ENCODE results near the gene PCGF3.

DNA sequence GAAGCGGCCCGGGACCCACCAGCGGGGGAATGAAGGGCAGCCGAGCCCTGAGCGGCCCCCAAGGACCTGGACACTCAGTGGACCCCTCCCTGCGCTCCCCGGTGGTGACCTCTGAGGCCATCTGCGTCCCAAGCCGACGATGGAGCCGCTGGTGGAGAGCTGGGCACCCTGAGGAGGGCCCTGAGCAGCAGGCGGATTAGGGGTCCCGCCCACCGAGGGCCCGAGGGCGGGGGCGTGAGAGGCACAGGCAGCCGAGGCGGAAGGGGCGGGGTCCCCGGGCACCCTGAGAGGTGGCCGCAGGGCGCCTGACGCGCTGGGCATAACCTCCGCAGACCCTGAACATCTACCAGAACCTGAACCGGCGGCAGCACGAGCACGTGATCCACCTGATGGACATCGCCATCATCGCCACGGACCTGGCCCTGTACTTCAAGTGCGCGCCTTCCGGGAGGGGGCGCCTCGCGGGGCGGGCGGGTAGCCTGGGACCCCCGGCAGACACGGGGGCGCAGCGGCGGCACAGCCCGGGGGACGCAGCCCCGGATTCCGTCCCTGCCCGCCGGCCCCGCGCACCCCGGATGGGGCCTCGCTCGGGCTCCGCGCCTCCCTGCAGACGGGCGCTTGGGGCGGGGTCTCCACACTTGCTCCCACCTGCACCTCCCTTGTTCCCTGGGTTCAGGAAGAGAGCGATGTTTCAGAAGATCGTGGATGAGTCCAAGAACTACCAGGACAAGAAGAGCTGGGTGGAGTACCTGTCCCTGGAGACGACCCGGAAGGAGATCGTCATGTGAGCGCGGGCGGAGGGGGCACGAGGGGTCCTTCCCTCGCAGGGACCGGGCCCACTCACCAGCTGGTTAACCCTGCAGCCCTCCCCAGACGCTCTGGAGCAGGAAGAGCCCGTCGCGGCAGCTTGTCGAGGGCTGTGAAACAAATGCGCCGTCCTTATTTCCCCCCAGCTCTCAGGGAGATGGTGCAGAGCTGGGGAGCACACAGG lies 41.9 kb upstream of the PCGF3 start:
- TF ChIP-seq, protein P1, sequence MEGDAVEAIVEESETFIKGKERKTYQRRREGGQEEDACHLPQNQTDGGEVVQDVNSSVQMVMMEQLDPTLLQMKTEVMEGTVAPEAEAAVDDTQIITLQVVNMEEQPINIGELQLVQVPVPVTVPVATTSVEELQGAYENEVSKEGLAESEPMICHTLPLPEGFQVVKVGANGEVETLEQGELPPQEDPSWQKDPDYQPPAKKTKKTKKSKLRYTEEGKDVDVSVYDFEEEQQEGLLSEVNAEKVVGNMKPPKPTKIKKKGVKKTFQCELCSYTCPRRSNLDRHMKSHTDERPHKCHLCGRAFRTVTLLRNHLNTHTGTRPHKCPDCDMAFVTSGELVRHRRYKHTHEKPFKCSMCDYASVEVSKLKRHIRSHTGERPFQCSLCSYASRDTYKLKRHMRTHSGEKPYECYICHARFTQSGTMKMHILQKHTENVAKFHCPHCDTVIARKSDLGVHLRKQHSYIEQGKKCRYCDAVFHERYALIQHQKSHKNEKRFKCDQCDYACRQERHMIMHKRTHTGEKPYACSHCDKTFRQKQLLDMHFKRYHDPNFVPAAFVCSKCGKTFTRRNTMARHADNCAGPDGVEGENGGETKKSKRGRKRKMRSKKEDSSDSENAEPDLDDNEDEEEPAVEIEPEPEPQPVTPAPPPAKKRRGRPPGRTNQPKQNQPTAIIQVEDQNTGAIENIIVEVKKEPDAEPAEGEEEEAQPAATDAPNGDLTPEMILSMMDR (IDR thresholded peaks at IDR 0.05) = no peak
- TF ChIP-seq POLR2A (IDR thresholded peaks at IDR 0.05) = no peak
